Stimulated activated CD8-positive, alpha-beta memory T cell treated with anti-CD3 and anti-CD28 coated beads, Interleukin-15, amount 100 ng/mL, for 48 hours (primary cell): Measurements from ENCODE around the gene LRFN4.
A peak's percentile ranks its signal among the peaks of the same experiment; 100 is the strongest.

Experiments used
- DNase-seq, 2 donors: peaks; one replicate each; pipeline ENCODE4 v3.0.0-alpha.2; 2020; ENCODE audit warnings: low read depth in 2 of 2

LRFN4 gene

GRCh38 chr11:66858186-66858938 lies 1.5 kb downstream of the LRFN4 start:
- no peak for DNase-seq

DNA sequence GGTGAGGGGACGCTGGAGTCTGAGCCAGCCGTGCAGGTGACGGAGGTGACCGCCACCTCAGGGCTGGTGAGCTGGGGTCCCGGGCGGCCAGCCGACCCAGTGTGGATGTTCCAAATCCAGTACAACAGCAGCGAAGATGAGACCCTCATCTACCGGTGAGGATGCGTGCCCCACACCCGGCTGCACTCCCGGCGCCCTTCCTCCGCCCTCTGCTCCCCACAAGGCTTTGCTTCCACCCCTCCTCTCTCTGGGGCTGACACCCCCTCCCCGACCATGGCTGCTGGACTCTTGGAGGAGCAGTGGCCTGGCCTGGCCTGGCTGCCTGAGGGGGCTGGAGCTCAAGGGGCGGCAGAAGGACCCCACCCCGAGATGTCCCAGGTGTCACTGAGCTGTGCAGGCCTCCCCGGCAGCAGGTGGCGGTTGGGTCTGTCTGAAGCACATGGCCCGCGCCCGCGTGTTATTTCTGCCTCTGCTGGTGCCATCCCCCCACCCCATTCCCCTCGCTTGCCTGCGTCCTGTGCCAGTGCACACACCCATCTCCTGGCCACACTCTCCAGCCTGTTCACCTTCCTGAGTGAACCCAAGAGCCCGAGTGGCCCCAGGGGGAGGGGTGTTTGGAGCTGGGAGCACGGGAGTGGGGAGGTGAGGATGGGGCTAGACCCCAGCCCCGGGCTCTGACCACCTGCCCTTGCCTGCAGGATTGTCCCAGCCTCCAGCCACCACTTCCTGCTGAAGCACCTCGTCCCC lies 2.2 kb downstream of the LRFN4 start:
- no peak for DNase-seq

DNA sequence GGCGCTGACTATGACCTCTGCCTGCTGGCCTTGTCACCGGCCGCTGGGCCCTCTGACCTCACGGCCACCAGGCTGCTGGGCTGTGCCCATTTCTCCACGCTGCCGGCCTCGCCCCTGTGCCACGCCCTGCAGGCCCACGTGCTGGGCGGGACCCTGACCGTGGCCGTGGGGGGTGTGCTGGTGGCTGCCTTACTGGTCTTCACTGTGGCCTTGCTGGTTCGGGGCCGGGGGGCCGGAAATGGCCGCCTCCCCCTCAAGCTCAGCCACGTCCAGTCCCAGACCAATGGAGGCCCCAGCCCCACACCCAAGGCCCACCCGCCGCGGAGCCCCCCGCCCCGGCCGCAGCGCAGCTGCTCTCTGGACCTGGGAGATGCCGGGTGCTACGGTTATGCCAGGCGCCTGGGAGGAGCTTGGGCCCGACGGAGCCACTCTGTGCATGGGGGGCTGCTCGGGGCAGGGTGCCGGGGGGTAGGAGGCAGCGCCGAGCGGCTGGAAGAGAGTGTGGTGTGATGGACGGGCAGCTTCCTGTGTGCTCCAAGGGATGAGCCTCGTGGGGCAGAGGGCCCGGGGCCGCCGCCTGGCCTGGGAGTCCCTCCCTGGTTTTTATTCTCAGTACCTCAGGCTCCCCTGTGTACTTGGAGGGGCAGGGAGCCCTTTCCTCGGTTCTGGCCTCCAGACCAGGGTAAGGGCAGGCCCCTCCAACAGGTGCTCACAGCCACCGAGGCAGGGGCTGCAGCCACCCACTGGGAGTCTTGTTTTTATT lies 3.0 kb downstream of the LRFN4 start:
- no peak for DNase-seq

- no peak for DNase-seq
Measured at GRCh38 chr11:66860449-66860831, 3.6 kb downstream of the LRFN4 start.

DNA sequence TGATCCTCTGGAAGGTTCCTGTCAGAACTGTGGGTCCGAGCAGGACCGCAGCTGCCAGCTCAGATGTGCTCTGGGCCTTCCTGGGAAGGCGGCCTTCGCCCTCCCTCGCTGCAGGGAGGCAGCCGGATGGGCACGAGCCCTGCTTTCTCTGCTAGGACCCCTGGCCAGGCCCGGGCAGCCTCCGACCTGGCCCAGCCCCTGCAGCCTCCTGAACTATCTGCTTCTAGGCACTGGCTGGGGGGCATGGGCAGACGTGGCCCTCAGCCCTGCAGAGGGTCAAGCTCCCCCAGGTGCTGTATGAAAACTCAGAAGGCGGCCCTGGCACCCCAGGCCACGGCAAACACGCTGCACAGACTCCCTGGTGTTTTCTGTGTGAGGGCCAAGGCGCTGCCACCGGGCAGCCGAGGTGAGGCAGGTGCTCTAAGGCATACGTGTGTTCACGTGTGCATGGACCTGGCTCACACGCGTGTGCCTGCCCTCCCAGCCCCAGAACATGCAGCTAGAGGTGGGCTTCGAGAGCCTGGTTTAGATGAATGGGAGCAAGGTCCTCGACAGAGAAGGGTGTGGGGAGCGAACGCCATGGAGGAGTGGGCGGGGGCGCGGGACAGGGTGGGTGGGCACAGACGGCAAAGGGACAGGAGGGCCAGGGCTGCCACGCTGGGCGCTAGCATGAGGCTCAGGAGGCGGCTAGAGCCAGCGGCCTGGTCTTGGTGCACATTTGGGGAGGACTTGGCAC lies 4.3 kb downstream of the LRFN4 start:
- no peak for DNase-seq

DNA sequence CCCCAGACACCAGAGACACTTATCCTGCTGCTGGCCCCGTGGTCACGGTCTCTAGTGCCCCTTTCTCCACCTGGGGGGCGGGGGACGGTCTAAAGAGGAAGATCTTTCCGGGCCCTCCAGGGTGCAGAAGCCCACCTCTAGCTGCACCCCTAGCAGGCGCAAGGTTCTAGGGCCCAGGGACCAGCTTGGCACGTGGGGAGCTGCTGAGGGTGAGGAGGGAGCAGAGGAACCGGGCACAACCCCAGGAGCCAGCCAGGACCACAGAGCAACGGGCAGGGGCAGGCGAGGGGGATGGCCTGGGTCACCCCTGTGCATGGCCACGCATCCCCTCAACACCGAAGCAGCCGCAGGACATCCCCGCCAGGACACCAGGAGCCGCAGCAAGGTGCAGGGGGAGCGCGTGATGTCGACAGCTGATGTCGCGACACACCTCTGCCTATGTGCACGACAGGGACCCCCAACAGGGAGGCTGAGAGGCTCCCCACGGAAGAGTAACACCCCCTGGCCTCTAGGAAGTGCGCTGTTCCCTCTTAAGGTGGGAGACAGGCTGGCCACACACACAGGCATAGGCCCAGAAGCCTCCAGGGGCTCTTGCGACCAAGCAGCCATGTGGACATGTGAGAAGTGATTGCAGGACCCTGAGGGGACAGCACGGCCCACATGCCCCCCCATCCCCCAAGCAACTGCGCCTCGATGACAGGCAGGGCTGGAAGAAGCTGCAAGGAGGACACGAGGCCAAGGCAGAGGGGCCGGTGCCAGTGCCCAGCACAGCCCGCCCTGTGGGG lies 5.1 kb downstream of the LRFN4 start:
- no peak for DNase-seq

DNA sequence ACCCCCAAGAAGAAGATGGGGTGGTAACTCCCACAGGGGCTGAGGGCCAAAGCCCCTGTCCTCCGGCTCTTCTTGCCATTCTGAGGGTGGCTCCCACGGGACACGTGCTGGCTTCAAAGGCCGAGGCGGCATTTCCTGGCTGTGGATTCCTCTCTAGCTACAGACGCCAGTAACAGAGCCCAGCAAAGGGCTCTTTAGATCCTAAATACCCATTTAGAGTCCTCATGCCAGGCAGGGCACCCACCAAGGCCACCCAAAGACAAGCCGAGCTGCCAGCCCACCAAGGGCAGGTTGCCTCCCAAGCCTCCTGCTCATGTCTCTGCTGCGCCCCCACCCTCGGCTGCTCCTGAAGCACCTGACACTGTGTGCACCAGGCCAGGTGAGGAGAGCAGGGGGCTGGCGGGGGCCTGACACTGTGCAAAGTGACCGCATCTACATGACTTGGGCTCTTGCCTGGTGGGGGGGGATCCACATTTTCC lies 5.7 kb downstream of the LRFN4 start:
- no peak for DNase-seq

- no peak for DNase-seq
Measured at GRCh38 chr11:66863428-66864125, 6.7 kb downstream of the LRFN4 start.

DNA sequence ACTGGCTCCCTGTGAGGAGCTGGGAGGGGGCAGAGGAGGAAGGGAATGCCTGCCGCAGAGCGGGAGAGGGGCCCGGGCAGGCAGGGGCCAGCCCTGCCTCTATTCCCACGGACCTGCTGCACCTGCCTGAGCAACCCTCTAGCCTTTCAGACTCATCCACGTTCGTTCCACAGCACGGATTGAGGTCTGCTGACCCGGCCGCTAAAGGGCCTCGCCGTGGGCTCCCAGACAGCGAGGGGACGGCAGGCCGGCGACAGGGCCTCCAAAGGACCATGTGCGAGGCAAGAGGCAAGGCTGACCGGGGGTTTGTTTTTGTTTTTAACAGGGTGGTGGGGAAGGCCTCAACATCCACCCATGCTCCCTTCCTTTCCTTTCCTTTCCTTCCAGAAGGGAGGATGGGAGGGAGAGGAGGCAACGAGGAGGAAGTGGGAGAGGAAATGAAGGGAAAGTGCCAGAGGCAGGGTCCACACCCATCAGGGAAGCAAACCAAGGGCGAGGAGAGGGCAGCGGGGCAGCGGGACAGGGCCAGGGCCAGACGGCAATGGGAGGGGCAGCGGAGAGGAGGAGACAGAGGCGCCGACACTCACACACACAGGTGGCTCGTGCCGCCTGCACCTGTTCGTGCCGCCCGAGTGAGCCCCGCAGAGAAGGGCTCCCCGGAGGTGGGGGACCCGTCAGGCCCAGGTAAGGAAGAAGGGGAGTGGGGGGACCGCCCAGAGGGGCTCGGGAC lies 7.5 kb downstream of the LRFN4 start:
- DNase-seq = no peak

- DNase-seq = no peak
Measured at GRCh38 chr11:66864924-66865697, 8.2 kb downstream of the LRFN4 start.

GRCh38 chr11:66866007-66866406 lies 9.1 kb downstream of the LRFN4 start:
- no peak for DNase-seq

DNA sequence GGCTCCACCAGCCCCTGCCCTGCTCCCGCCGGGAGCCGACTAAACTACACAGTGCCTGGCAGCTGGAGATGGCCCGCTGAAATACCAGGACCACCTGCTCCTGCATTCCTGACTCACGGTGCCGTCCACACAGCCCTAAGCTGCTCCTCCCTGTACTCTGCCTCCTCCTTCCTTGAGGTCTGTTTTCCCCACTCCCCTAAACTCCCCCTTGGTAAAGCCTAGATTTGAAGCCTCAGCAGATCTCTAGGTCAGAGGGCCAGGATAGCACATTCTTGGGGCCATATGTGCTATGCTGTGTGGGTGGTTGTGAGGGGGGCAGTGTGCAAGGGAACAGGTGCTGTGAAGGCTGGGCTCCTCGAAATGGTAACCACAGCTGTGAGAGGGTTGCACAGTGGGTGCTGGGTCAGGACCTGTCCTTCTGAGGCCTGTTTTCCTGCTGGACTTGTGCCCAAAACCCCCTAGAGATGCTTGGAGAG lies 9.7 kb downstream of the LRFN4 start:
- no peak for DNase-seq

DNA sequence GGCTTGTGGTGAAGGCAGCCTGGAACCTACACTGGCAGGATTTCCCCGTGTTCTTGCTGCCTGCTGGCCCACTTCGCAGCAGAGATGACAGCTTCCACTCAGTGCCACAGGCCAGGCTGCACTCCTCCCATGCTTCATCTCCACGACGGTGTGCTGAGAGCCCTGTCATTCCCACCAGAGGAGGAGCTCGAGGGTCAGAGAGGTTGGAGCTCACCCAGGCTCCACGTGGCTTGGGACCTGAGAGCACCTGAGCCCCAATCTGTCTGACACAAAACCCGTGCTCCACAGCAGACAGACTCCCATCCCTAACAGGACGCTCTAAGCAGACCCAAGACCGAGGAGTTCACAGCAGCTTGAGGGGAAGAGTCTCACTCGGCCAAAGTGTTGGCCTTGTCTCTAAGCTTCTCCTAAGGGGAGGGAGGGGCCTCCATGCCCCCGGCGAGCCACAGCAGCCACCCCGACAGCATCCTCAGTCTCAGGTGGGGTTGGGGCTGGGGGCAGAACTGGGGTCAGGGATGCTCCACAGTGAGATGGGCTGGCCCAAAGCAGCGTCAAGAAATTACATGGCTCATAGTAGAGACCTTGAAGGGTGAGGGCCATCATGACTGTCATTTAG lies 10.7 kb downstream of the LRFN4 start:
- no peak for DNase-seq

DNA sequence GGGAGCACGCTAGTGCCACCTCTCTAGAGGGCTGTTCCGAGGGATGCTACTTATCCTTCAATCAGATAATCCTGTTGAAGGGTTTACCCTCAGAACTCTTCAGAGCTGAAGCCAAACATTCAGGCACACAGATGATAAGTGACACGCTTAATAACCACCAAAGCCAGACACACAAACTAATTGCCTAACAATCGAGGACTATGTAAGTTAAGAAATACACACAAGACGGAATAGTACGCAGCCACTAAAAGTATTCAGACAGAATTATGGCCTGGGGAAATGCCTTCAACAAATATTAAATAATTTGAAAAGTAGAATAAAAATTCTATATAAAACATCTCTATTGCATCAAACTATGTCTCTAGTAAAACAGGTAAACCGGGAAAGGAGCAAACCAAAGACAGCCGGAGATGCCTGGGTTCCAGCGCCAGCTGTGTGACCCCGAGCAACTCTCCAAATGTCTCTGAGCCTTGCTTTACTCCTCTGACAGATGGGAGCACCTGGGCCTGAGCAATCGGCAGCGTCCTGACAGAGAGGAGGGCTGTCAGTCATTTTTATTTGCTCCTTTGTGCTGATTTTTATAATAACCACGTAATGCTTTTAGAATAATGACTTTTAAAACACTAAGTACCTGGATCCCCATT lies 11.3 kb downstream of the LRFN4 start:
- DNase-seq = no peak

- peak; percentile 75 to 76 for DNase-seq
Measured at GRCh38 chr11:66868726-66869566, 12.1 kb downstream of the LRFN4 start.

GRCh38 chr11:66869567-66869870 lies 12.7 kb downstream of the LRFN4 start:
- no peak for DNase-seq

GRCh38 chr11:66870131-66870530 lies 13.3 kb downstream of the LRFN4 start:
- DNase-seq = no peak
